ENCODE data around the gene INPP5E.
A peak's percentile ranks its signal among the peaks of the same experiment; 100 is the strongest.

INPP5E gene

GRCh38 chr9:136482793-136483588 is 43.3 kb upstream of the INPP5E start, which contains the start of gene SEC16A:
SEC16A (minus strand) TSS chr9:136483040; CDS start chr9:136477615, 5,425 bp downstream.
- peaks cover 10% of the 10 kb centered on the region for H3K27me3 ChIP-seq (ENCODE audit: control insufficient read depth, insufficient read depth, low read length)

GRCh38 chr9:136482046-136482792 is 42.6 kb upstream of the INPP5E start:
- H3K4me1 ChIP-seq (ENCODE audit: control insufficient read depth, insufficient read depth, low read length): peaks cover 18% of the 10 kb centered on the region
- H3K9ac ChIP-seq (ENCODE audit: low read depth, low read length): peak overlapping the region; percentile 100
- H3K4me3 ChIP-seq (ENCODE audit: low read length): peak overlapping the region; percentile 95
- peaks cover 3% of the 10 kb centered on the region for H3K27me3 ChIP-seq (ENCODE audit: control insufficient read depth, insufficient read depth, low read length)
- peak overlapping the region; percentile 91 for H3K4me2 ChIP-seq (ENCODE audit: low read length)
- H3K36me3 ChIP-seq (ENCODE audit: insufficient read depth, low read length): peaks cover 14% of the 10 kb centered on the region
- H3K9me3 ChIP-seq (replicated peaks; ENCODE audit: low read length): no peaks in the 10 kb centered on the region

More at GRCh38 chr9:136482793-136483588, 43.3 kb upstream of the INPP5E start, which contains the start of gene SEC16A:
- Histone ChIP-seq H3K4me2 (ENCODE audit: low read length) (peak within 1 kb of the TSS; percentile 100), H3K36me3 (ENCODE audit: insufficient read depth, low read length) (peaks cover 6% of the 10 kb centered on the region), H3K4me1 (ENCODE audit: control insufficient read depth, insufficient read depth, low read length) (peaks cover 18% of the 10 kb centered on the region), H3K4me3 (ENCODE audit: low read length) (peak within 1 kb of the TSS; percentile 96), H3K9ac (ENCODE audit: low read depth, low read length) (peak within 1 kb of the TSS; percentile 100), H3K9me3 (replicated peaks; ENCODE audit: low read length) (no peaks in the 10 kb centered on the region)

DNA sequence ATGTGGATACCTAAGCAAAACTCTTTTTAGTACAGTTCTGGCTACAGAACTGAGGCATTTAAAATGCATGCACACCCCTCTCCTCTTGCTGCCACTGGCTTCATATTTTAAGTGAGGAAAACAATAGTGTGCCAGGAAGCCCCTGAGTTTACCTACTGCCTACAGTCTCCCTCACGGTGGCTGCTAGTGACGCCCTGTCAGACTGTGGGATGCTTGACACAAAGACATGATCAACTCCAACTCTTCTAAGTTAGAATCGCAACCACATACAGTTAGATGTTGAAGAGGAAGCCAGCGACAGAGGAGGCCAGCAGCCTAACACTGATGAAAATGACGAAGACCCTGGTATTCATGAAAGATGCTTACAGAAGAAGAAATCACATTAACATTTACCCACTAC is 41.9 kb upstream of the INPP5E start:
- Histone ChIP-seq H3K4me2 (ENCODE audit: low read length) (peak overlapping the region; percentile 91), H3K27me3 (ENCODE audit: control insufficient read depth, insufficient read depth, low read length) (no peaks in the 10 kb centered on the region), H3K36me3 (ENCODE audit: insufficient read depth, low read length) (peaks cover 21% of the 10 kb centered on the region), H3K9ac (ENCODE audit: low read depth, low read length) (peak overlapping the region; percentile 100), H3K9me3 (replicated peaks; ENCODE audit: low read length) (no peaks in the 10 kb centered on the region), H3K4me1 (ENCODE audit: control insufficient read depth, insufficient read depth, low read length) (peaks cover 18% of the 10 kb centered on the region), H3K4me3 (ENCODE audit: low read length) (peak overlapping the region; percentile 95)

GRCh38 chr9:136476369-136477150 is 36.9 kb upstream of the INPP5E start:
- peaks cover 71% of the 10 kb centered on the region for H3K36me3 ChIP-seq (ENCODE audit: insufficient read depth, low read length)
- H3K27me3 ChIP-seq (ENCODE audit: control insufficient read depth, insufficient read depth, low read length): no peaks in the 10 kb centered on the region
- peaks cover 4% of the 10 kb centered on the region for H3K4me1 ChIP-seq (ENCODE audit: control insufficient read depth, insufficient read depth, low read length)
- H3K9me3 ChIP-seq (replicated peaks; ENCODE audit: low read length): no peaks in the 10 kb centered on the region
- no peak overlapping the region for H3K4me2 ChIP-seq (ENCODE audit: low read length)
- H3K9ac ChIP-seq (ENCODE audit: low read depth, low read length): no peak overlapping the region
- H3K4me3 ChIP-seq (ENCODE audit: low read length): no peak overlapping the region

DNA sequence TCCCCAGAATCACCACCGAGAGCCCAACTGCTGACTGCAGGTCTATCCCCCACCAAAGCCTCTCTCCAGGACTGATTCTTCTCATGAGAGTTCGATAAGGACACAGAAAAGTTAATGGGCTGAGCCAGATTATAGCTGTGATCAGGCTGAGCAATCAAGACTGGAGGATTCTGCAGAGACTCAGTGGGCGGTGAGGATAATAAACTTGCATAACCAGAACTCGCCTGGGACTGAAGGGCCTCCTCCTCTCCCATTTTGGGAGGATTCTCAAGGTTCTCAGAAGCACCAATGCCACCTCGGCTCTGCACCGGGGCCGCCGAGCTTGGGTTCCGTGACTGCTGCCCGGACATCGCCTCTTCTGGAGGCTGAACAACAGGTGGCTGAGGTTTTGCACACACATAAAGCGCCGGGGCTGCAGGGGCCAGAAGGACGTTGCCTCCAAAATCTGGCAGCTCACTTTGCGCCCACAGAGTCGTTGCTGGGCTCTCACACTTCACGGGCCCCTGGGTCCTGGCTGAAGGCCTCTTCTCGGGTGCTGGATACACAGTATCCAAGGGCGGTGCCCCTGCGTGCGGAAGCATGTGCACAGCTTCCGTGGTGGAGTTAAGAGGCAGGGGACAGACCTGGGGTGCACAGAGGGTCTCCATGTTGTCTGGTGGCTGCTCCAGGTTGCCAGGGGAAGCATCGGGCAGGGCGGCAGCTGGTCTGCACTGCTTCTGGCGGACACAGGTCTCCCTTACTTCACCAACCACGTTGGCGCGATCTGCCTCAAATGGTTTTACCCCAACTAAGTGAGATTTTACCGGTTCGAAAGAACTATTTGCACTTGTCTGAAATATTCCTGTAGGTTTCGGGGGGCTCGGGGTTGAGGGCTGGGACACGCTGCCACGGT is 35.6 kb upstream of the INPP5E start:
- Histone ChIP-seq H3K4me2 (ENCODE audit: low read length) (no peak overlapping the region), H3K4me1 (ENCODE audit: control insufficient read depth, insufficient read depth, low read length) (no peaks in the 10 kb centered on the region), H3K27me3 (ENCODE audit: control insufficient read depth, insufficient read depth, low read length) (no peaks in the 10 kb centered on the region), H3K9ac (ENCODE audit: low read depth, low read length) (no peak overlapping the region), H3K4me3 (ENCODE audit: low read length) (no peak overlapping the region), H3K36me3 (ENCODE audit: insufficient read depth, low read length) (peaks cover 84% of the 10 kb centered on the region), H3K9me3 (replicated peaks; ENCODE audit: low read length) (no peaks in the 10 kb centered on the region)

DNA sequence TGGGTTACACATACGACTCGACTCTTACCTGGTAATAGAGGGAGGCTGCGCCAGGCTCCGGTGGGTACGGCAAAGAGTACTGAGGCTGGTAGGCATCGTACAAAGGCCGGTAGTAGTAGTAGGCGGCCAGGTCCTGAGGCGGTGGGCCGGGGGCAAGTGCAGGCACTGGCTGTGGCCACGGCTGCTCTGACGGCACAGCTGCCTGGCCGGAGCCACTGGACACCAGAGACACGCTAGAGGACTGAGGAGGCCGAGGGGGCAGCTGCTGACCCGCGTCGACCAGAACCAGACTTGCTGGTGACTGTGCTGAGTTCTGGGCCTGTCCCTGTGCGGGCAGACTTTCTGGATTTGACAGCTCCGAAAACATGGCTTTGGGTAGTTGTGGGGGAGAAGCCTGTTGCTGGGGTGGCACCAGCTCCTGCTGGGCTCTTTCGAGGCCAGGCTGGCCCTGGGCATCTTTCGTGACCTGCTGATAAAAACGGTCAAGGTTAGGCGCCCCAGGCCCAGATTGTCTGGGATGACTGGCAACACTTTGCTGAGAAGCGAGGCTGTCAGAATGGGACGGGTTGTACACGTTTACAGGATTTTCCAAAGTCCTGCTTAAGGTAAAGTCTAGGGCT is 34.5 kb upstream of the INPP5E start:
- Histone ChIP-seq H3K27me3 (ENCODE audit: control insufficient read depth, insufficient read depth, low read length) (no peaks in the 10 kb centered on the region), H3K4me3 (ENCODE audit: low read length) (no peak overlapping the region), H3K9ac (ENCODE audit: low read depth, low read length) (no peak overlapping the region), H3K9me3 (replicated peaks; ENCODE audit: low read length) (no peaks in the 10 kb centered on the region), H3K4me1 (ENCODE audit: control insufficient read depth, insufficient read depth, low read length) (no peaks in the 10 kb centered on the region), H3K36me3 (ENCODE audit: insufficient read depth, low read length) (peaks cover 94% of the 10 kb centered on the region), H3K4me2 (ENCODE audit: low read length) (no peak overlapping the region)

- Histone ChIP-seq H3K4me2 (ENCODE audit: low read length) (no peak overlapping the region), H3K27me3 (ENCODE audit: control insufficient read depth, insufficient read depth, low read length) (no peaks in the 10 kb centered on the region), H3K9me3 (replicated peaks; ENCODE audit: low read length) (no peaks in the 10 kb centered on the region), H3K4me3 (ENCODE audit: low read length) (no peak overlapping the region), H3K4me1 (ENCODE audit: control insufficient read depth, insufficient read depth, low read length) (no peaks in the 10 kb centered on the region), H3K36me3 (ENCODE audit: insufficient read depth, low read length) (peaks cover 99% of the 10 kb centered on the region), H3K9ac (ENCODE audit: low read depth, low read length) (no peak overlapping the region)
Observed at GRCh38 chr9:136473354-136473721, 33.7 kb upstream of the INPP5E start.

DNA sequence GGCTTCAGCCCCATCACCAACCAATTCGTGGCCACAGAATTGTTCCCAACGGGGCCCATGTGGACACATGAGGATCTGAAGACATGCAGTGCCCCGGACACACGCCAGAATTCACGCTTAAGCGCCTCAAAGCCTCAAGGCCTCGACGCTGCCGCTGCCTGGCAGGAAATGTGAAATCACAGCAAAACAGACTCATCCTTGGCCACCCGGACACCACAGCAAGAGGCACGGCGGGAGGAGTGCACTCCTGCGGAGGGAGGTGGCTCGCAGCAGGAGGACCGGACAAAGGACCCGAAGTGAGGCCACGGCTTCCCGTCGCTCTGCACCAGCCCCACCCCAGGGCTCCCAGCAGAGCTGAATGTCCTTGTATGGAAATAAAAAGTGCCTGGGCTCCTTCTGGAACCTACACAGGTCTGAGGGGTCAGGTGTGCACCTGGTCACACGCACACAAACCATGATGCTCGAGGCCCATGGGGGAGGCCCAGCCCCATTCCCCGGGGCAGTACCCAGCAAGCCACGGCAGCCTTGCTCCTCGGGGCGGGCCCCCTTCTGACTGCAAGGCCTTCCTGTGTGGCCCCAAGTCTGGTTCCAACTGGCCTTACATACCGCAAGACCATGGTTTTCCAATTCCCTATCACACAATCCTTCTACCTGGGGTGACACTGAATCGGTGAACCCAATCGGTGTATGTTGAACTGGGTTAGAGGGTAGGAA is 33.2 kb upstream of the INPP5E start:
- Histone ChIP-seq H3K4me2 (ENCODE audit: low read length) (no peak overlapping the region), H3K4me3 (ENCODE audit: low read length) (no peak overlapping the region), H3K9ac (ENCODE audit: low read depth, low read length) (no peak overlapping the region), H3K36me3 (ENCODE audit: insufficient read depth, low read length) (peaks cover 99% of the 10 kb centered on the region), H3K27me3 (ENCODE audit: control insufficient read depth, insufficient read depth, low read length) (no peaks in the 10 kb centered on the region), H3K9me3 (replicated peaks; ENCODE audit: low read length) (no peaks in the 10 kb centered on the region), H3K4me1 (ENCODE audit: control insufficient read depth, insufficient read depth, low read length) (no peaks in the 10 kb centered on the region)

DNA sequence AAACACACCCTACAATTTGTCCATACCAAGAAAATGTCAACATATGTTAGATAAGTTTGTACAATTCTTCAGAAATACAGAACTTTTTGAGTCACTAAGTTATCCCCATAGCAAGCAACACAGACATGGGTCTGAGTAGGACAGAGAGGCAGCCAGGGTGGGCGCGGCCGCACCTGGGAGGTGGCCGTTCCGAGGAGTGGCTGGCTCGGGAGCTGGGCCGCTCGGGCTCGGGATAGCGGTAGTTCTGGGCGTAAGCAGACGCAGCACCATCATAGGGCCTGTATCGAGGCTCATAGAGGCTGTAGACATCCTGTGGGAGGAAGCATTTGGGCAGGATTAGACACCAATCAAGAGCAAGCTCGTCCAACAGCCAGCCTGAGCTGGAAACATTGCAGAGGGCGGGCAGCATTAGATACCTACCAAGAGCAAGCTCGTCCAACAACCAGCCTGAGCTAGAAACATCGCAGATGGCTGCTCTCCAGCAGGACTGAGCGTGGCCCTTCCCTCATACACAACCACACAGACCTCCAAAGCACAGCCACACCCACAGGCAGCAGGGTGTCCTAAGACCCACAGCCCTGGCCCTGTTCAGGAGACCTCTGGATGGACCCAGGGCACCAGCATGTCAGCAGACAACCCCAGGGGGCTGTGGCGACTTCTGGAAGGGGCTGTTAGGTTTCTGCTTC is 32.3 kb upstream of the INPP5E start:
- H3K4me3 ChIP-seq (ENCODE audit: low read length): no peak overlapping the region
- peaks cover 97% of the 10 kb centered on the region for H3K36me3 ChIP-seq (ENCODE audit: insufficient read depth, low read length)
- no peak overlapping the region for H3K4me2 ChIP-seq (ENCODE audit: low read length)
- H3K9me3 ChIP-seq (replicated peaks; ENCODE audit: low read length): no peaks in the 10 kb centered on the region
- H3K9ac ChIP-seq (ENCODE audit: low read depth, low read length): no peak overlapping the region
- no peaks in the 10 kb centered on the region for H3K27me3 ChIP-seq (ENCODE audit: control insufficient read depth, insufficient read depth, low read length)
- no peaks in the 10 kb centered on the region for H3K4me1 ChIP-seq (ENCODE audit: control insufficient read depth, insufficient read depth, low read length)

Measured in skeletal muscle satellite cell (primary cell).